Hepatocyte (in vitro differentiated cells): ENCODE measurements around the gene KLK2.

Experiments
- EZH2phosphoT487 ChIP-seq: fragments of 200-600 bp; sonication (generic); IDR thresholded peaks from one replicate; pipeline ENCODE4 v1.6.1; 2018; ENCODE audit warnings: antibody characterized with exemption, mild to moderate bottlenecking, low read depth, moderate library complexity; ENCODE audit not compliant: unreplicated experiment, severe bottlenecking
- TF ChIP-seq, protein P1 (sequence below): fragments of 200-600 bp; sonication (generic); IDR thresholded peaks from 2 replicates; pipeline ENCODE4 v1.5.1; 2016; ENCODE audit warnings: antibody characterized with exemption, mild to moderate bottlenecking; ENCODE audit not compliant: poor library complexity

DNA sequence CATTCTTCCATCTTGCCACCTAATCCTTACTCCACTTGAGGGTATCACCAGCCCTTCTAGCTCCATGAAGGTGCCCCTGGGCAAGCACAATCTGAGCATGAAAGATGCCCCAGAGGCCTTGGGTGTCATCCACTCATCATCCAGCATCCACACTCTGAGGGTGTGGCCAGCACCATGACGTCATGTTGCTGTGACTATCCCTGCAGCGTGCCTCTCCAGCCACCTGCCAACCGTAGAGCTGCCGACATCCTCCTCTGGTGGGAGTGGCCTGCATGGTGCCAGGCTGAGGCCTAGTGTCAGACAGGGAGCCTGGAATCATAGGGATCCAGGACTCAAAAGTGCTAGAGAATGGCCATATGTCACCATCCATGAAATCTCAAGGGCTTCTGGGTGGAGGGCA lies 21.6 kb upstream of the KLK2 start:
- TF ChIP-seq, protein P1, sequence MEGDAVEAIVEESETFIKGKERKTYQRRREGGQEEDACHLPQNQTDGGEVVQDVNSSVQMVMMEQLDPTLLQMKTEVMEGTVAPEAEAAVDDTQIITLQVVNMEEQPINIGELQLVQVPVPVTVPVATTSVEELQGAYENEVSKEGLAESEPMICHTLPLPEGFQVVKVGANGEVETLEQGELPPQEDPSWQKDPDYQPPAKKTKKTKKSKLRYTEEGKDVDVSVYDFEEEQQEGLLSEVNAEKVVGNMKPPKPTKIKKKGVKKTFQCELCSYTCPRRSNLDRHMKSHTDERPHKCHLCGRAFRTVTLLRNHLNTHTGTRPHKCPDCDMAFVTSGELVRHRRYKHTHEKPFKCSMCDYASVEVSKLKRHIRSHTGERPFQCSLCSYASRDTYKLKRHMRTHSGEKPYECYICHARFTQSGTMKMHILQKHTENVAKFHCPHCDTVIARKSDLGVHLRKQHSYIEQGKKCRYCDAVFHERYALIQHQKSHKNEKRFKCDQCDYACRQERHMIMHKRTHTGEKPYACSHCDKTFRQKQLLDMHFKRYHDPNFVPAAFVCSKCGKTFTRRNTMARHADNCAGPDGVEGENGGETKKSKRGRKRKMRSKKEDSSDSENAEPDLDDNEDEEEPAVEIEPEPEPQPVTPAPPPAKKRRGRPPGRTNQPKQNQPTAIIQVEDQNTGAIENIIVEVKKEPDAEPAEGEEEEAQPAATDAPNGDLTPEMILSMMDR, result no peak
- TF ChIP-seq EZH2phosphoT487, result no peak
